ENCODE data around the gene ARHGAP1.
"Not testable (repeated sequence)": the region's sequence is repeated elsewhere in the genome, so short reads cannot be mapped to it uniquely, and the experiment has no call there.

Gene ARHGAP1

GRCh38 chr11:46675288-46675851 is 25.0 kb downstream of the ARHGAP1 start:
- no peak overlapping the region for H3K4me3 ChIP-seq (replicated peaks in 1 of 2; ENCODE audit: low read depth in 2 of 2, low read length in 2 of 2)
- DNase-seq (ENCODE audit: low read depth in 2 of 2), result peak; percentile 76
- TF ChIP-seq CTCF (IDR thresholded peaks at IDR 0.05; ENCODE audit: low read depth, low read length), result peak; percentile 26

- peak in 1 of 2 donors; percentile 51 for DNase-seq (ENCODE audit: low read depth in 2 of 2)
- H3K4me3 ChIP-seq (replicated peaks in 1 of 2; ENCODE audit: low read depth in 2 of 2, low read length in 2 of 2), result no peak overlapping the region
- no peak for TF ChIP-seq CTCF (IDR thresholded peaks at IDR 0.05; ENCODE audit: low read depth, low read length)
Measured at GRCh38 chr11:46674463-46675287, 25.7 kb downstream of the ARHGAP1 start.

DNA sequence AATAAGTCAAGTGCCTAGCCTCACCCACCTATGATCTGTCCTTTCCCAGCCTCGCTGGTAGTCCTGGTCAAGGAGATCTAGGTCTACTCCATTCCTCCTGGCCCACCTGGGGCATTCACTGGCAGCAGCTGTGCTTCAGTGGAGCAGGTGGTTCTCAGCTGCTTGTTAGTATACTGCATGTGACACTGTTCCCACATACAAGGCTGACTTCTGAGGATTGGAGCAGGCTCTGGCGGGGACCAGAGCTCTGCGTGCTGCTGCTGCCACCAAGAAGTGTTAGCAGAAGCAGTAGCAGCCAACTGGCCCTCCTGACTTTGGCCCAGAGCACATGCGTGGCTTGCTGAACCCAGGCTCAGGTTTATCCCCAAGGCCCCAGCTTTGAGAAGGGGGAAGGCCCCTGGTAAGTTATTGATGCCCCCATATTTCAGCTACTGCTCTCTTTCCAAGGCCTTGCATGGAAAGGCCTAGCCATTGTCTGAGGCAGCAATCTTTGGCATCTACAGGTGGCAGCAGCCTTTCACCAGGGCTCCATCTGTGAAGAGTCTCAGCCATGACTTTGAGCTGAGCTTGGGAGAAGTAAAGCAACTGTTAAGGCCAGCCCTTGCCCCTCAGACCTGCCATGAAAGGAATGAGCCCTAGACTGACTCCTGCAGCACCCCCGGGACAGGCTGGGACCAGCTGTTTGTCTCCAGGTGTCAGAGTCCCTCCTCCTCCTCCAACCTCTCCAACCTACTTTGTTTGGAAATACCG is 26.5 kb downstream of the ARHGAP1 start:
- H3K4me3 ChIP-seq (replicated peaks in 1 of 2; ENCODE audit: low read depth in 2 of 2, low read length in 2 of 2), result no peak overlapping the region
- no peak for TF ChIP-seq CTCF (IDR thresholded peaks at IDR 0.05; ENCODE audit: low read depth, low read length)
- DNase-seq (ENCODE audit: low read depth in 2 of 2), result no peak

- TF ChIP-seq CTCF (IDR thresholded peaks at IDR 0.05; ENCODE audit: low read depth, low read length), result no peak
- no peak for DNase-seq (ENCODE audit: low read depth in 2 of 2)
- no peak overlapping the region for H3K4me3 ChIP-seq (replicated peaks in 1 of 2; ENCODE audit: low read depth in 2 of 2, low read length in 2 of 2)
Measured at GRCh38 chr11:46672381-46672839, 28.0 kb downstream of the ARHGAP1 start.

- no peak overlapping the region for H3K4me3 ChIP-seq (replicated peaks in 1 of 2; ENCODE audit: low read depth in 2 of 2, low read length in 2 of 2)
- no peak for TF ChIP-seq CTCF (IDR thresholded peaks at IDR 0.05; ENCODE audit: low read depth, low read length)
- no peak for DNase-seq (ENCODE audit: low read depth in 2 of 2)
Measured at GRCh38 chr11:46671958-46672315, 28.5 kb downstream of the ARHGAP1 start.

DNA sequence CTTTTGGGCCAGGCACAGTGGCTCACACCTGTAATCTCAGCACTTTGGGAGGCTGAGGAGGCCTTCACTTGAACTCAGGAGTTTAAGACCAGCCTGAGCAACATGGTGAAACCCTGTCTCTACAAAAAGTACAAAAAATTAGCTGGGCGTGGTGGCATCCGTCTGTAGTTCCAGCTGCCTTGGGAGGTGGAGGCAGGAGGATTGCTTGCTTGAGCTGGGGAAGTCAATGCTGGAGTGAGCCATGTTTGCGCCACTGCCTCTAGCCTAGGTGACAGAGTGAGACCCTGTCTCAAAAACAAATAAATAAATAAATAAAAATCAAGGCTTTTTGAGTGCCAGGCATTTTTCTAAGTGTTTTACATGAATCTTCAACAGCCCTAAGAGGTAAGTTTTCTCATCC is 29.9 kb downstream of the ARHGAP1 start:
- not testable (repeated sequence) for H3K4me3 ChIP-seq (replicated peaks in 1 of 2; ENCODE audit: low read depth in 2 of 2, low read length in 2 of 2); DNase-seq (ENCODE audit: low read depth in 2 of 2)

GRCh38 chr11:46669711-46670139 is 30.7 kb downstream of the ARHGAP1 start:
- no peak for DNase-seq (ENCODE audit: low read depth in 2 of 2)
- no peak overlapping the region for H3K4me3 ChIP-seq (replicated peaks in 1 of 2; ENCODE audit: low read depth in 2 of 2, low read length in 2 of 2)
- TF ChIP-seq CTCF (IDR thresholded peaks at IDR 0.05; ENCODE audit: low read depth, low read length), result peak; percentile 30
